ENCODE results near the gene LRRC37A3.
"Not testable (repeated sequence)": the region's sequence is repeated elsewhere in the genome, so short reads cannot be mapped to it uniquely, and the experiment has no call there.

GRCh38 chr17:64838513-64838912, 80.8 kb downstream of the LRRC37A3 start:
- TF ChIP-seq CTCF (IDR thresholded peaks at IDR 0.05; ENCODE audit: low read depth, low read length); MYC (IDR thresholded peaks at IDR 0.05; ENCODE audit: low read depth, low read length); POLR2A (IDR thresholded peaks at IDR 0.05; ENCODE audit: extremely low read depth, insufficient read length): not testable (repeated sequence)
